NCI-H2107 treated with DMSO at 0.1 percent for 48 hours (cell line): ENCODE data around the gene USF2.

Source experiments
- DNase-seq: peaks from one replicate; lab custom pipeline; 2025; ENCODE audit not compliant: unreplicated experiment; lab: John Stamatoyannopoulos, UW

The USF2 gene

DNA sequence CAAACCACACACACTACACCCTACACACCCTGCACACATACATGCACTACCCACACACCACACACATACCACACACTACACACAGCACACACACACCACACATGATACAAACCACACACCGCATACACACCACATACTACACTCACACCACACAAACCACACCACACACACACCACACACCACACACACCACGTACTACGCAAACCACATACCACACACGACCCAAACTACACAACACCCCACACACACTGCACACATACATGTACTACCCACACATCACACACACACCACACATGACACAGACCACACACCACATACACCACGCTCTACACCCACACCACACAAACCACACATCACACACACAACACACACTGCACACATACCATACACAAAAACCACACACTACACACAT lies 29.8 kb downstream of the USF2 start:
- no peak for DNase-seq

DNA sequence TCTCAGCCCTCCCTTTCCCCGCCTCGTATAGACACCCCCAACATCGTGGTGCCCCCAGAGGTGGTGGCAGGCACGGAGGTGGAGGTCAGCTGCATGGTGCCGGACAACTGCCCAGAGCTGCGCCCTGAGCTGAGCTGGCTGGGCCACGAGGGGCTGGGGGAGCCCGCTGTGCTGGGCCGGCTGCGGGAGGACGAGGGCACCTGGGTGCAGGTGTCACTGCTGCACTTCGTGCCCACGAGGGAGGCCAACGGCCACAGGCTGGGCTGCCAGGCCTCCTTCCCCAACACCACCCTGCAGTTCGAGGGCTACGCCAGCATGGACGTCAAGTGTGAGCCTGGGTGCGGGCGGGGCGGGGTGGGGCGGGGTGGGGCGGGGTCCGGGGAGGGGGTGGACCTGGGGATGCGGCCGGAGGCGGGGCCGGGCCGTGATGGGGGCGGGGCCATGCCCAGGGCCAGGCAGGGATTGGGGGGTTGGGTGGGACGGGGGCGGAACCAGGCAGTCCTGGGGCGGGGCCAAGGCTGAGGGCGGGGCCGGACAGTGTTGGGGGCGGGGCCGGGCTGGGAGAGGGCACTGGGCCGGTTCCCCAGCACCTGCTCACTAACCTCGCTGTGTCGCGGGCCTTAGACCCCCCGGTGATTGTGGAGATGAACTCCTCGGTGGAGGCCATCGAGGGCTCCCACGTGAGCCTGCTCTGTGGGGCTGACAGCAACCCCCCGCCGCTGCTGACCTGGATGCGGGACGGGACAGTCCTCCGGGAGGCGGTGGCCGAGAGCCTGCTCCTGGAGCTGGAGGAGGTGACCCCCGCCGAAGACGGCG lies 31.0 kb downstream of the USF2 start:
- DNase-seq = no peak

DNA sequence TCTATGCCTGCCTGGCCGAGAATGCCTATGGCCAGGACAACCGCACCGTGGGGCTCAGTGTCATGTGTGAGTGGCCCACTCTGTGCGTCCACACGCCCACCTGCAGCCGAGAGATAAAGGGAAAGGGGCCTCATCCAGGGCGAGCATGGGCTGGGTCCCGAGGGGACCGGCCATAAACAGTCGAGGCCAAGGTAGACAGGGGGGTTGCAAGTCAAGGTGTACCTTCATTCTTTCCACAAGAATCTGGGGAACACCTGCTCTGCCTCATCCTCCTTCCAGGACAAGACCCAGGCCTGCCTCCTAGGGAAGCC lies 31.5 kb downstream of the USF2 start:
- DNase-seq = no peak

DNA sequence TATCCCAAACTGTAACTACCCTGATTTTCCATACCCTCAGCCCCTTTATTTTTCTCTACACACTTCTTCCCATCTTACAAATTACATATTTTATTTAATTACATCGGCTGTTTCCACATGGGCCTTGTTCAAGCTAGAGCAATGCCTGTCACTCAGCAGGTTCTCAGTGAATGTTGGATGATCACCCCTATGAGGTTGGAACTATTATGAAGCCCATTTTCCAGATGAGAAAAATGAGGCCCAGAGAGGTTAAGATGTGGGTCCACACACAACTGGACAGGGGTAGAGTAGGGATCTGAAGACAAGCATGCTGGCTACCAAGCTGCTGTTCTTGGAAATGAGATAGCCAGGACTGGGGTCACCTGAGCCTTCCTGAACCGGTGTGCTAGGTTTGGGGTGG lies 33.2 kb downstream of the USF2 start:
- no peak for DNase-seq

DNA sequence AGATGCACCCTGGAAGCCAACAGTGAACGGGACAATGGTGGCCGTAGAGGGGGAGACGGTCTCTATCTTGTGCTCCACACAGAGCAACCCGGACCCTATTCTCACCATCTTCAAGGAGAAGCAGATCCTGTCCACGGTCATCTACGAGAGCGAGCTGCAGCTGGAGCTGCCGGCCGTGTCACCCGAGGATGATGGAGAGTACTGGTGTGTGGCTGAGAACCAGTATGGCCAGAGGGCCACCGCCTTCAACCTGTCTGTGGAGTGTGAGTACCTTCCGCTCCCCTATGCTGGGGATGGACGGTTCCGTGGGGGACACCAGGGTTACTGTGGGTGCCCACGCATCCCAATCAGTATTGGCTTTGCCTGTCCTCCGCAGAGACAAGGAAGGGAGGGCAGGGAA lies 33.7 kb downstream of the USF2 start:
- no peak for DNase-seq

DNA sequence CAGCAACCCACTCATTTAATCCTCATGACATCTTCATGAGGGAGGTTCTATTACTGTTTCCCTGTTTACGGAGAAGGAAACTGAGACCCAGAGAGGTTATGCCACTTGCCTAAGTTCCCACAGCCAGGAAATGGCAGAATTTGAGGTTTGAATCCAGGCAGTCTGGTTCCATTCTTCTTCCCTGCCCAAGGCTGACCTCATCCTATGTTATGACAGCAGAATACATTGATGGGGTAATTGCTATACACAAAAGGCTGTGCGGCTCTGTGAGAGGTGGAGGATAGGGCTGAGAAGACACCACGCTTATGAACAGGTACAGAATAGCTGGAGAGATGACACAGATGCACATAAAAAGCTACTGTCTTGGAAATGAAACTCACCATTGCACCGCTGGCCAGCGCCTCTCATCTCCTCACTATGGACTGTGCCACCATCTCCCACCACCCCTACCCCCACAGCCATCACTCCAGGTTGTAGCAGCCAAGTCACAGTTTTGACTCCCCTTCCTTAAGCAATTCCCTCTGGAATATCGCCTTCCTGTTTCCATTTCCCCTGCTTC lies 34.7 kb downstream of the USF2 start:
- DNase-seq = no peak

DNA sequence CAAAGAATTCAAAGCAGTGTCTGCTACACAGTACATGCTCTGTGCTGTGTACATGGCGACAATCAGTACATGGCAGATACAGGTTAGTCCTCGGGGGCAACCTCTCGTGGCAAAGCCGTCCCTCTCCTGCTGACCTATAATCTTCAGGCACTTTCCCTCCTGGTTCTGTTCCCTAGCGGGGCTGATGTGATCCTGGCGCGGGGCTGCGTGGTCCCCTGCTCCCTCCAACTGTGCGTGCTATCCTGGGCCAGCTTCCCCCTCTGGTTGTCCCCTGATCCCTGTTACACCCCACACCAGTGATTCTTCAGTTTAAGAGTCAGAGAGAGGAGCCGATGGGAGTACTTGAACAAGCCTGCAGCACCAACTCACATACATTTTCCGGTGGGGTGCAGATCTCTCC lies 35.3 kb downstream of the USF2 start:
- DNase-seq = no peak

DNA sequence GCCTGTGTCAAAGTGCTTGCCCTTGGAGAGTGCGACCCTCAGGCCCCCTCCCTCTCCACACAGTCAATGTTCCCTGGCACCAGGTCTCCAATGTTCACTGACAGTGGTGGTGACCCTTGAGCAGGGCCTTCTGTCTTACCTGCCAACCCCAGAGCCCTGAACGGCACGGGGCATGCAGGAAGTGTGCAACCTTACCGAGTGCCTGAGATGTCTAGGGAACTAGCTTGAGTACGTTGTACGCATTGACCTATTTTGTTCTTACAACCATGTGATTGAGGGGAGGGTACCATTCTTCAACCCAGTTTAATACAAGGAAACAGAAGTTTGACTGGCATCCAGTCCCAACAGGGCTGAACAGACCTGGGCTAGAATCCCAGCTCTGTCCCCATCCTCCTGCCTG lies 36.4 kb downstream of the USF2 start:
- no peak for DNase-seq

DNA sequence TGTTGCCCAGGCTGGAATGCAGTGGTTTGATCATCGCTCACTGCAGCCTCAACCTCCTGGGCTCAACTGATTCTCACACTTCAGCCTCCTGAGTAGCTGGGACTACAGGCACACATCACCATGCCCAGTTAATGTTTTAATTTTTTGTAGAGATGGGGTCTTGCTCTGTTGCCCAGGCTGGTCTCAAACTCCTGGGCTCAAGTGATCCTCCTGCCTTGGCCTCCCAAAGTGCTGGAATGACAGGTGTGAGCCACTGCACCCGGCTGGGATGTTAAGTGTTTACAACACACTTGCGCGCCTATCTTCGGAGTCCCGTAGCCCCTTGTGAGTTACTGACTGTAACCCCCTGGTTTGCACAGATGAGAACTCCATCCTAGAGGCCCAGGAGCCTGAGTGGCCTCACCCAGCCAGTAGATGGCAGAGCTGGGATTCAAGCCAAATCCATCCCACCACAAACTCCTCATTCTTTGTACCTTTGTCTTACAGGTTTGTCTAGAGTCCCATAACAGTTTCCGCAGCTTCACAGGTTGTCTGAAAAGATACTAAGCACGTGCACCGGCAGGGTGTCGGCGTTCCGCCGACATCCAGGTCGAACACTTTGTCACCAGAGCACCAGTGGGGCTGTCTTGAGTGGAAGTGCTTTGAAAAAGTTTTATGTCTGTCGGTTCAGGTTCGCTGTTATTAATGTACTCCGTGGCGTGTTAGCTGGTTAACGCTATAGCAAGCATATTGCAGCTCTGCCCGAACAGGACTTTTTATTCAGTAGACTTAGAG lies 37.9 kb downstream of the USF2 start:
- DNase-seq = no peak

DNA sequence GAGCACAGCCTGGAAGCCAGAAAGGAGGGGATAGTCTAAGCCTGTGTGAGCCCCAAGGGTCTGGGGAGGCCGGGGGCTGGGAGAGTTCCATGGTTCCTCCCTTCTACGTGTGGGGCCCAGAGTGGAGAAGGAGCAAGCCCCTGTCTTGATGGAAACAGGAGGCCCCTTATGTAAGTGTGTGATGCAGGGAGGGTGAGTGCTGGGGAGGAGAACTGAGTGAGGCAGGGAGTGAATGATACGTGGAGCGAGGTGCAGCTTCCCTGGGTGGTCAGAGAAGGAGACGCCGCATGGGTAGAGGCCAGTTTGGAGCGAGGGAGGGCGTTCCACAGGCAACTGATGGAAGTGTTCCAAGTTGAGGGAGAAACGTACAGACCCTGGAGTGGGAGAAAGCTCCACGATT lies 39.2 kb downstream of the USF2 start:
- DNase-seq = no peak

DNA sequence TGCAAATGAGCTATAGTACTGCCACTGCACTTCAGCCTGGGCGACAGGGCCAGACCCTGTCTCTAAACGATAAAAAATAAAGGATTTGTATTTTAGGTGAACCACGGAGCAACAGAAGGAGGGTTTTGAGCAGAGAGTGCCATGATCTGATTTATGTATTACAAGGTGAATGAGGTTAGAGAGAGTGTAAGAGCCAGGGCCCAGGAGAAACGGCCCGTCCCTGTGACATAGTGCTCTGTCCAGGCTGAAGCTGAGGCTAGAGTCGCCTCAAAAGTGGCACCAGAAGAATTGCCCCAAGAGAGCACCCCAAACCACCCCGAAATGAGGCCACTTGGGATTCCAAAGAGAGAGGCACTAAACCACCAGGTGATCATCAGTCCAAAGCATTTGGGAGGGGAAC lies 40.1 kb downstream of the USF2 start:
- DNase-seq = no peak

DNA sequence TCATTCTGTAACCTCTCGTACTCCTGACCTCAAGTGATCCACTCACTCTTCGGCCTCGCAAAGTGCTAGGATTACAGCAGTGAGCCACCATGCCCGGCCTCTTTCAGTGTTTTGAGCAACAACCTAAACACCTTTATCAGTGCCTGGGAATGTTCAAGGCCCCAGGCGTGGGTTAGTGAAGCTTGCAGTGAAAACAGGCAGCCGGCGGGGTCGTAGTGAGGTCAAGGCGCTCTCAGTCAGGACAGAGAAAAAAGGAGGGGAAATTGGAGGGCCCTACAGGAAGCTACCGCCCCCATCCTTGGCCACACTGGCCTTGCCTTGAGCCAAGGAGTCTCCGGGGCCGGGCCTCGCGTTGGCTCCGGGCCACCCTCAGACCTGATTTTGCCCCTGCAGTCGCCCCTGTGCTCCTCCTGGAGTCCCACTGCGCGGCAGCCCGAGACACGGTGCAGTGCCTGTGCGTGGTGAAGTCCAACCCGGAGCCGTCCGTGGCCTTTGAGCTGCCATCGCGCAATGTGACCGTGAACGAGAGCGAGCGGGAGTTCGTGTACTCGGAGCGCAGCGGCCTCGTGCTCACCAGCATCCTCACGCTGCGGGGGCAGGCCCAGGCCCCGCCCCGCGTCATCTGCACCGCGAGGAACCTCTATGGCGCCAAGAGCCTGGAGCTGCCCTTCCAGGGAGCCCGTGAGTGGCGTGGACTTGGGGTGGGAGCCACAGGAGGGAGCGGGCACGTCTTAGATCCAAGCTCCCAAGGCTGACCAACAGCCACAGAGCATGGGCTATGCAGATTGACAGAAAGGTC lies 40.9 kb downstream of the USF2 start:
- DNase-seq = no peak

DNA sequence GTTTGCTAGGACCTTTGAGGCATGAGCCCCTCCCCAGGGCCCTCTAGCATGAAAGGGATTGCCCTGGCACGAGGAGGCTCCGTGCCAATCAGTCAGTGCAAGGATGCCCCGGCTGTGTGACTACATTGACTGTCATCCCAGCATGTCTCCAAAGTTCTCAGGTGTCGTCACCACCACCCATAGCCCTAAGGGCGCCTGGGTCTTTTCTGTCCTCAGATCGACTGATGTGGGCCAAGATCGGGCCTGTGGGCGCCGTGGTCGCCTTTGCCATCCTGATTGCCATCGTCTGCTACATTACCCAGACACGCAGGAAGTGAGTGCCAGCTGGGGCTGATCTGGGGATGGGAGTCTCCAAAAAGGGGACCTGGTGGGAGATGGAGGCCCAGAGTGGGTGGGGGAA lies 41.6 kb downstream of the USF2 start:
- DNase-seq = no peak

DNA sequence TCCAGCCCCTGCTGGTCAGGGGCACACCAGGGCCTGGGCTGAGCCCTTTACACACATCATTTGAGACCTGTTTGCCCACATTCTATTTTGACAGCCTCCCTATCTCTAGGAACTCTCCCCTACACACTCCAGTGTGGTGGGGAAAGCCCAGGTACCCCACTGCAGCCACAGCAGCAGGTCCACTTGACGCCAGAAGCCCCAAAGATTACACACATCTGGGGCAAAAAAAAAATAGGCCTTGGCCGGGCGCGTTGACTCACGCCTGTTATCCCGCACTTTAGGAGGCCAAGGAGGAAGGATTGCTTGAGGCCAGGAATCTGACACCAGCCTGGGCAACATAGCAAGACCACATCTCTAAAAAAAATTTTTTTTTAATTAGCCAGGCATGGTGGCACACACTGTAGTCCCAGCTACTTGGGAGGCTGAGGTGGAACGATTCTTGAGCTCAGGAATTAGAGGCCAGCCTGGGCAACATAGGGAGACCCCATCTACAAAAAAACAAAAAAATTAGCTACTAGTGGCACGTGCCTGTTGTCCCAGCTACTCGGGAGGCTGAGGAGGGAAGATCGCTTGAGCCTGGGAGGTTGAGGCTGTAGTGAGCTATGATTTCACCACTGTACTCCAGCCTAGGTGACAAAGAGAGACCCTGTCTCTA lies 42.2 kb downstream of the USF2 start:
- DNase-seq = no peak

DNA sequence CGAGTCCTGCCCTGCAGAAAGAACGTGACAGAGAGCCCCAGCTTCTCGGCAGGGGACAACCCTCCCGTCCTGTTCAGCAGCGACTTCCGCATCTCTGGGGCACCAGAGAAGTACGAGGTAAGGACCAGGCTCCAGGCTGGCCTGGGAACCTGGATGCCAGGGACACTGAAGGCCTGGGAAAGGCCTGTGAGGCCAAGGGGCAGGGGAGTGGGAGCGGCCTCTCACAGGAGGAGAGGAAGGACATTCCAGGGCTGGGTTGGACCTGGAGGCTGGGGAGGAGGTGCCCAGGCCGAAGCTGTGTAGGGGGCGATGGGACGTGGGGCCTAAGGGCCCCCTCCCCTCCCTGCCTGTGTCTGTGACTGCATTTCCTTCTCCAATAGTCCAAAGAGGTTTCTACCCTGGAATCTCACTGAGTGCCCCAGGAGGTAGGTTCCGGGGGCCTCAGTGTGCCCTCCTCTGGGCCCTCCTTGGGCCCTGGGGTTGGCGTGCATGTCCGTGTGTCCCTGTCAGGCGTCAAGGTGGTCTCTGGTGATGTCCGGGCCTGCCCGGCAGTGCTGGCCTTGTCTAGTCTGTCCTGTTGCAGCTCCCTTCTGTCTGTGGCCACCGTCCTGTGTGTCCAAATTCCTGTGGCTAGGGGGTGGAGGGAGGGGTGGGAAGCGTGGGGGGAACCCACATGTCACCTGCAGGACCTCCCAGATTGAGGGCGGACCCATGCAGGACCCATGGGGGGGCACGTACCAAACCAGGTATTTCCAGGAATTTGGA lies 43.3 kb downstream of the USF2 start:
- DNase-seq = no peak

DNA sequence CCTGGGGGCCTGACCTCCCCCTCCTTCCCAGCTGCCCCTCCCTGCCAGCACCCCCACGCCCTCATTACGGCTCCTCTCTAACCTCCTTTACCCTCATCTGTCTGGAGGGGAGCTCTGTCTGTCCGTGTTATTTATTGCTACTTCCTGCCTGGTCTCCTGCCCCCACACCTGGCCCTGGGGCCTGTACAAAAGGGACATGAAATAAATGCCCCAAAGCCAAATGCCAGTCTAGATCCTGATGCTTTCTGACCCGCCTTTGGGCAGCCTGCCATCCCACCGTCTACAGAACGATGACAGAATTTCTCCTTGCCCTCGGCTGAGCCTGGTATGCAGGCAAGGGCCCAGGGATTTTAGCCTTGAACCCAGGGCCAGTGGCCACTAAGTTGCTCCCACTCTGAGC lies 44.8 kb downstream of the USF2 start:
- no peak for DNase-seq

DNA sequence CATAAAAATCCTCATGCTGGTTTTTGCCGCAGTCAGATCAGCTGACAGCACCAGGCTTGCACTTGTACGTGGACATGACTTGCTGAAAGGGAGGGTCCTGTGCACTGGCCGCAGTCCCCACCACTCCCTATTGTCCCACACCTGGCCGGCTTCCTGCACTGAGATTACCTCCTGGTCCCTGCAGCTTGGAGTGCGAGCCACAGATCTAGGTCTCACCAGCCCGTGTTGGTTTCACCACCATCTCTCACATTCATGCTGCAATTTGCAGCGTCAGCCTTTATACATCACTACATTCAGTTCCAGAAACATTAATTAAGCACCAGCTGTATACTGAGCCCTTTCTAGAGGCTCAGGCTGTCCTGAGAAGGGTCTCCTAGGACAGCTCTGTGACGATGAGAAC lies 45.3 kb downstream of the USF2 start:
- DNase-seq = no peak

DNA sequence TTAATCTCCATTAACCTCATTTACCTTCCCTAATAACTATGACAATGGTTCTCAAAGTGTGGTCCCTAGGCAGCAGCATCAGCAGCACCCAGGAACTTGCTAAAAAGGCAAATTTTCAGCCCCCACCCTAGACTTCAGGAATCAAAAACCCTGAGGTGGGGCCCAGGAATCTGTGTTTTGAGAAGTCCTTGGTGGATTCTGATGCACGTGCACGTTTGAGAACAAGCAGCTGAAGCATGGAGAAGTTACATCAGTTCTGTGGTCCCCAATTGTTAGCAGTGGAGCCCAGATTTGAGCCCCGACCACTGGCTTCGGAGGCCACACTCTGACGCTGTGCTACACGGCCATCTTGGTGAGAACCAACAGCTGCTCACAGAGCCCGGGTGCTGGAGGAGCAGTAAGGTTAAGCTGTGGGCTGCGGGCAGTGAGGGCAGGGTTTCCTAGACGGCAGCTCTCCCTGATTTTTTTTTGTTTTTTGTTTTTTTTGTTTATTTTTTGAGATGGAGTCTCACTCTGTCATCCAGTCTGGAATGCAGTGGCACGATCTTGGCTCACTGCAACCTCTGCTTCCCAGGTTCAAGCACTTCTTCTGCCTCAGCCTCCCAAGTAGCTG lies 46.2 kb downstream of the USF2 start:
- DNase-seq = no peak

DNA sequence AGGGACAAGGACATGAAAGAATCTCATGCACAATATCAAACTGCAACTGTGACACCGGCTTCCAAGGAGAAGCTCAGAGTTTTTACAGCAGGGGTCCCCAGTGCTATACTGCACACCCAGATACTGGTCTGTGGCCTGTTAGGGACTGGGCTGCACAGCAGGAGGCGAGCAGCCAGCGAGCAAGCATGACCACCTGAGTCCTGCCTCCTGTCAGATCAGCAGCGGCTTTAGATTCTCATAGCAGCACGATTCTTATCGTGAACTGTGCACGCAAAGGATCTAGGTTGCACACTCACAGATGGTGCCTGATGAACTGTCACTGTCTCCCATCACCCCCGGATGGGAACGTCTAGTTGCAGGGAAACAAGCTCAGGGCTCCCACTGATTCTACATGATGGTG lies 47.1 kb downstream of the USF2 start:
- no peak for DNase-seq

DNA sequence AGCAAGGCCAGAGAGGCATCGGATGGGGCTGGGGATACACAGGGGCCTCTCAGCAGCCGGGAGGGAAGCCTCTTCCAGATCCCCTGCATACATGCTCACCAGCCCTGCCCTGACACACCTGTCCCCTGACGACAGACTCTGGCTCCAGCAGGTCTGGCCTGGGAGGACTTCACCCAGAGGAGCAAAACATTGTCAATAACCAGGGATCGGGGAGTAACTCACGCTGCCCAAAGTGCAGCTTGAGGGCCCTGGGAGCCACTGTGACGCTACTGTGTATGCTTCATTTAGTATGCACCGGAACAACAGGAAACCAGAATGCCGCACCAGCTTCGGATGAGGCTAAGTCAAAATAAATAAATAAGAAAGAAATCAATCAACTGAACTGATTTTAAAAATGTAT lies 47.8 kb downstream of the USF2 start:
- no peak for DNase-seq
